CD4-positive, alpha-beta T cell treated with Interleukin-21 for 1 hour (primary cell): ENCODE data around the gene ERICH6.
"Not testable (repeated sequence)": the region's sequence is repeated elsewhere in the genome, so short reads cannot be mapped to it uniquely, and the experiment has no call there.

Experiments
- DNase-seq: peaks from one replicate; pipeline ENCODE4 v3.0.0-alpha.2; 2020

The ERICH6 gene

GRCh38 chr3:150681057-150681456 is 22.7 kb downstream of the ERICH6 start:
- DNase-seq = no peak

GRCh38 chr3:150680562-150680961 is 23.2 kb downstream of the ERICH6 start:
- no peak for DNase-seq

- DNase-seq = no peak
These were observed 28.1 kb downstream of the ERICH6 start for GRCh38 chr3:150675587-150675986.

GRCh38 chr3:150673966-150674365 is 29.8 kb downstream of the ERICH6 start:
- no peak for DNase-seq

GRCh38 chr3:150666167-150666566 is 37.6 kb downstream of the ERICH6 start:
- peak; percentile 6 for DNase-seq

GRCh38 chr3:150663461-150663860 is 40.3 kb downstream of the ERICH6 start:
- no peak for DNase-seq

GRCh38 chr3:150662410-150663200 is 41.1 kb downstream of the ERICH6 start:
- no peak for DNase-seq

- DNase-seq = no peak
These were observed 47.4 kb downstream of the ERICH6 start for GRCh38 chr3:150656316-150656715.

GRCh38 chr3:150653110-150653561 is 50.6 kb downstream of the ERICH6 start:
- DNase-seq = no peak

- no peak for DNase-seq
These were observed 63.5 kb downstream of the ERICH6 start for GRCh38 chr3:150640256-150640655.

- no peak for DNase-seq
These were observed 64.5 kb downstream of the ERICH6 start for GRCh38 chr3:150639262-150639661.

- no peak for DNase-seq
These were observed 67.5 kb downstream of the ERICH6 start for GRCh38 chr3:150636258-150636657.

- peak; percentile 56 for DNase-seq
These were observed 68.2 kb downstream of the ERICH6 start for GRCh38 chr3:150635526-150635925.

GRCh38 chr3:150635076-150635475 is 68.6 kb downstream of the ERICH6 start:
- no peak for DNase-seq

- DNase-seq = no peak
These were observed 72.1 kb downstream of the ERICH6 start for GRCh38 chr3:150631515-150632221.

- no peak for DNase-seq
These were observed 76.2 kb downstream of the ERICH6 start for GRCh38 chr3:150627557-150627956.

GRCh38 chr3:150626148-150626930 is 77.4 kb downstream of the ERICH6 start:
- DNase-seq = no peak

- no peak for DNase-seq
These were observed 79.8 kb downstream of the ERICH6 start for GRCh38 chr3:150623945-150624344.

GRCh38 chr3:150622955-150623354 is 80.8 kb downstream of the ERICH6 start:
- not testable (repeated sequence) for DNase-seq

GRCh38 chr3:150620002-150620689 is 83.6 kb downstream of the ERICH6 start:
- no peak for DNase-seq

- no peak for DNase-seq
These were observed 89.8 kb downstream of the ERICH6 start for GRCh38 chr3:150613709-150614480.

- DNase-seq = no peak
These were observed 90.7 kb downstream of the ERICH6 start for GRCh38 chr3:150613034-150613433.
